GM12801 (cell line): ENCODE results near the gene SLC39A11.

ENCODE experiments used
- CTCF ChIP-seq: IDR thresholded peaks from one replicate; pipeline ENCODE4 v1.5.1; 2011; ENCODE audit warnings: control low read depth; ENCODE audit not compliant: insufficient read length; ENCODE audit errors: extremely low read depth

Gene SLC39A11

GRCh38 chr17:72761431-72761830 lies 331.1 kb downstream of the SLC39A11 start:
- no peak for TF ChIP-seq CTCF

GRCh38 chr17:72760368-72760767 lies 332.1 kb downstream of the SLC39A11 start:
- TF ChIP-seq CTCF: no peak

- TF ChIP-seq CTCF: no peak
These were observed 333.2 kb downstream of the SLC39A11 start for GRCh38 chr17:72759301-72759700.

- no peak for TF ChIP-seq CTCF
These were observed 336.2 kb downstream of the SLC39A11 start for GRCh38 chr17:72756256-72756655.

- TF ChIP-seq CTCF: no peak
These were observed 338.0 kb downstream of the SLC39A11 start for GRCh38 chr17:72754513-72754912.

GRCh38 chr17:72751746-72752145 lies 340.7 kb downstream of the SLC39A11 start:
- no peak for TF ChIP-seq CTCF

GRCh38 chr17:72749119-72749572 lies 343.3 kb downstream of the SLC39A11 start:
- no peak for TF ChIP-seq CTCF

- TF ChIP-seq CTCF: no peak
These were observed 345.0 kb downstream of the SLC39A11 start for GRCh38 chr17:72747501-72747900.
